ENCODE measurements around the gene HSFX1. TPM values are rescaled to one million over a fixed set of nuclear protein-coding genes. Genes with fewer than 3 reads are reported as not detected.

The HSFX1 gene
- total and polyA plus RNA-seq, 2 of the 8 experiments (the other 6 are each of a cell fraction or from before 2014, with no cell fraction given) = 0.42 to 0.63 TPM

DNA sequence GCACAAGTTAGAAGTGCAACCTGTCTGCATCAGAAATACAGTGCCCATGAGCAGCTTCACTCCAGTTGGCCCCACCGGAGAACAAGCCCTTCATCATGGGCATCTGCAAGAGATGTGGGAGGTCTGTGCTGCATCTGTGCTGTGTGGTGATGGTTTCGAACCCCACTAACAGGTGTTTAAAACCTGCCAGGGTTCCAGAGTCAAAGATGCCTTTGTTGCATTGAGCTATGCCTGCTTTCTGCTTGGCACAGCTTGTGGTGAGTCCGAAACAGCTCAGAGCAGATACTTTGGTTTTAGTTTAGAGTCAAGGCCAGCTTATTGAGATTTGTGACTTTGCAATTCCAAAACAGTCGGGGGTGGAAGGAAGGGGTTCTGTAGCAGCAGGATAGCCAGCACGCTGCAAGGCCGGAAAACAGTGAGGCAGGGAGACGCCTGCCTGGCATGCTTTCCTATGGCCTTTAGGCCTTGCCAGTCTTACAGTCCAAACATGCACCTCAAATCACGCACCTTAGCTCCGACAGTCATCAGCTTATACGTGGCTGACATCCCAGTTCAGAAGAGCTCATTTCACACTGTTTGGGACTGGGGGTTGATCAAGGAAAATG lies 29.7 kb downstream of the HSFX1 start (continued):
- TF ChIP-seq BACH1 (IDR thresholded peaks at IDR 0.05; ENCODE audit: low read length) (no peak), RAD21 (IDR thresholded peaks at IDR 0.05 in 1 of 2, conservative IDR thresholded peaks at IDR 0.05 in 1 of 2; ENCODE audit: low read depth in 2 of 2, low read length in 2 of 2) (no peak), GABPA (IDR thresholded peaks at IDR 0.05; ENCODE audit: borderline replicate concordance, insufficient read depth, low read length) (no peak)
